ENCODE measurements around the gene PRRX2. TPM values are rescaled to one million over a fixed set of nuclear protein-coding genes. Genes with fewer than 3 reads are reported as not detected.

Gene PRRX2
- total RNA-seq, 1 donor from 2014 or later: 3.1 TPM

DNA sequence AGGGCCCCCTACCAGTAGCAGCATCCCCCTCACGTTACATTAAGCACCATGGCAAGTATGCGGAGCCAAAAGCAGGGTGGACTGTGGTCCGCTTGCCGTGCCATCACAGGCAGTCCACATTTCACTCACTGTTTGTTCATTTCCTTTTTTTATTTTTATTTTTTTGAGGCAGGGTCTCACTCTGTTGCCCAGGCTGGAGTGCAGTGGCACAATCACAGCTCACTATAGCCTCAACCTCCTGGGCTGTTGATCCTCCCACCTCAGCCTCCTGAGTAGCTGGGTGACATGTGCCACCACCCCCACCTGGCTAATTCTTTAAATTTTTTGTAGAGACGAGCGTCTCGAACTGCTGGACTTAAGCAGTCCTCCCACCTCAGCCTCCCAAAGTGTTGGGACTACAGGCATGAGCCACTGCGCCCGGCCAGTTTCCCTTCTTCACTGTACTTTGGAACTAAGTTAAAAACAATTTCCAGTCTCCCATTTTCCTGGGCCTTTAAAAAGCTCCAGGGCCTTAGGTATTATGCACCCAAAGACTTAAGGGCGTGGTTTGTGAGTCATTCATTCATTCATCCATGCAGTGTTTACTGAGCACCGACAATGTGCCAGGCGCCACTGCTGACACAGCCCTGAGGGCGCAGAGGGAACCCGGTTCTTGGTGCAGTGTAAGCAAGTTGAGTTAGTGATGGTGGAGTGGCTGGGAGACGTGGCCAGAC is 19.9 kb downstream of the PRRX2 start:
- no peaks in the 10 kb centered on the region for H3K36me3 ChIP-seq (ENCODE audit: control insufficient read depth in 3 of 3, insufficient read depth in 3 of 3, low read length in 3 of 3)
- no peak overlapping the region for H3K4me3 ChIP-seq (ENCODE audit: low read length in 3 of 3)
- H3K4me1 ChIP-seq (ENCODE audit: control insufficient read depth in 3 of 3, insufficient read depth in 3 of 3, low read length in 3 of 3): no peaks in the 10 kb centered on the region
- no peaks in the 10 kb centered on the region for H3K9me3 ChIP-seq (ENCODE audit: control insufficient read depth in 3 of 3, low read length in 3 of 3)
- H3K27ac ChIP-seq (ENCODE audit: low read depth, low read length): no peak overlapping the region
- peaks cover 0 to 21% (median 16%) of the 10 kb centered on the region in 3 donors for H3K27me3 ChIP-seq (ENCODE audit: control insufficient read depth in 3 of 3, insufficient read depth in 3 of 3, low read length in 3 of 3)
- H3K9ac ChIP-seq (ENCODE audit: low read depth in 1 of 3, low read length in 3 of 3): no peak overlapping the region

DNA sequence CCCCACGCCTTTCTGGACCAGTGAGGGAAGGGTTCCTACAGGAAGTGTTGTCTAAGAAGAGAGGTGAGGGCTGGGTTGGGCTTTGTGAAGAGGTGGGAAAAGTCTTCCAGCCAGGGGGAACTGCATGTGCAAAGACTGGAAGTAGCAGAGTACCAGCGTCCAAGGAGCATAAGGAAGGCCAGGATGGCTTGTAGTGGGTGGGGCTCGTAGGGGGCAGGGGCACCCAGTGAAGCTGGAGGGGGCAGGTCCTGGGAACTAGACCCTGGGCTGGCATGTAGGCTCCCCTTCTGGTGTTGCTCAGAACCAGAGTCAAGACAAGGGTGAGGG is 20.4 kb downstream of the PRRX2 start:
- H3K27me3 ChIP-seq (ENCODE audit: control insufficient read depth in 3 of 3, insufficient read depth in 3 of 3, low read length in 3 of 3): peaks cover 0 to 21% (median 12%) of the 10 kb centered on the region in 3 donors
- no peaks in the 10 kb centered on the region for H3K9me3 ChIP-seq (ENCODE audit: control insufficient read depth in 3 of 3, low read length in 3 of 3)
- no peak overlapping the region for H3K27ac ChIP-seq (ENCODE audit: low read depth, low read length)
- no peaks in the 10 kb centered on the region for H3K4me1 ChIP-seq (ENCODE audit: control insufficient read depth in 3 of 3, insufficient read depth in 3 of 3, low read length in 3 of 3)
- H3K36me3 ChIP-seq (ENCODE audit: control insufficient read depth in 3 of 3, insufficient read depth in 3 of 3, low read length in 3 of 3): no peaks in the 10 kb centered on the region
- H3K4me3 ChIP-seq (ENCODE audit: low read length in 3 of 3): no peak overlapping the region
- H3K9ac ChIP-seq (ENCODE audit: low read depth in 1 of 3, low read length in 3 of 3): no peak overlapping the region

DNA sequence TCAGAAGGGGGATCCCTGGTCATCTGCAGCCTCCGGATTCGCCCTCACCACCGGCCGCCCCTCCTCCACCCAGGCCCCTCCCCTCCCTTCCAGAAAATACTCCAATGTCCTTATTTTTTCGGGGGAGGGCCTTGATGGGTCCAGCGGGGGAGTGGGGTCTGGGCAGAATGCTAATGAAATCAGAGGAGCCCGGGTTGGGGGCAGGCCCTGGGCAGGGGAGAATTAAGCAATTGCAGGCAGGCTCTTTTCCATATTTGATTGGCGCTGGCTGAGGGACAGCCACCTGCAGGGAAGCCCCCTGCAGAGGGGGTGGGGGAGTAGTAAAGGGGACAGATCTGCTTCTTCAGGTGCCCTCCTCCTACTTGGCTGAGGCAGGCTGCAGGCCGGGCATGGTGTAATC is 21.3 kb downstream of the PRRX2 start:
- Histone ChIP-seq H3K36me3 (ENCODE audit: control insufficient read depth in 3 of 3, insufficient read depth in 3 of 3, low read length in 3 of 3) (no peaks in the 10 kb centered on the region), H3K9ac (ENCODE audit: low read depth in 1 of 3, low read length in 3 of 3) (no peak overlapping the region), H3K27me3 (ENCODE audit: control insufficient read depth in 3 of 3, insufficient read depth in 3 of 3, low read length in 3 of 3) (peaks cover 0 to 17% (median 8%) of the 10 kb centered on the region in 3 donors), H3K9me3 (ENCODE audit: control insufficient read depth in 3 of 3, low read length in 3 of 3) (no peaks in the 10 kb centered on the region), H3K27ac (ENCODE audit: low read depth, low read length) (no peak overlapping the region), H3K4me3 (ENCODE audit: low read length in 3 of 3) (no peak overlapping the region), H3K4me1 (ENCODE audit: control insufficient read depth in 3 of 3, insufficient read depth in 3 of 3, low read length in 3 of 3) (no peaks in the 10 kb centered on the region)

DNA sequence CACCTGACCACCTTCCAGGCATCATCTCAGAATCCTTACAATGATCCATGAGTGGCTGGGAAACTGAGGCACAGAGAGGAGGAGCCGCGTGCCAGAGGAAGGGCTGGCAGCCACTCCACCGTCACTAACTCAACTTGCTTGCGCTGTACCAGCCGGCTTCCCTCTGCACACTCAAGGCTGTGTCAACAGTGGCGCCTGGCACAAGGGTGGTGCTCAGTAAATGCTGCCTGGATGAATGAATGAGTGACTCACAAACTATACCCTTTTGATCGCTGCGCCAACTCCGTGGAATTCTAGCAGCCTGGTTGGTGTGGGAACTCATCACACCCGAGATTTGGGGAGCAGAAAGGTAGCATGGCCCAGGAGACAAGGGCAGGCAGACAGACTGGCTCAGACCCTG is 21.9 kb downstream of the PRRX2 start:
- no peak overlapping the region for H3K27ac ChIP-seq (ENCODE audit: low read depth, low read length)
- peaks cover 0 to 11% (median 1%) of the 10 kb centered on the region in 3 donors for H3K27me3 ChIP-seq (ENCODE audit: control insufficient read depth in 3 of 3, insufficient read depth in 3 of 3, low read length in 3 of 3)
- no peak overlapping the region for H3K4me3 ChIP-seq (ENCODE audit: low read length in 3 of 3)
- no peaks in the 10 kb centered on the region for H3K9me3 ChIP-seq (ENCODE audit: control insufficient read depth in 3 of 3, low read length in 3 of 3)
- no peaks in the 10 kb centered on the region for H3K4me1 ChIP-seq (ENCODE audit: control insufficient read depth in 3 of 3, insufficient read depth in 3 of 3, low read length in 3 of 3)
- H3K9ac ChIP-seq (ENCODE audit: low read depth in 1 of 3, low read length in 3 of 3): no peak overlapping the region
- no peaks in the 10 kb centered on the region for H3K36me3 ChIP-seq (ENCODE audit: control insufficient read depth in 3 of 3, insufficient read depth in 3 of 3, low read length in 3 of 3)

DNA sequence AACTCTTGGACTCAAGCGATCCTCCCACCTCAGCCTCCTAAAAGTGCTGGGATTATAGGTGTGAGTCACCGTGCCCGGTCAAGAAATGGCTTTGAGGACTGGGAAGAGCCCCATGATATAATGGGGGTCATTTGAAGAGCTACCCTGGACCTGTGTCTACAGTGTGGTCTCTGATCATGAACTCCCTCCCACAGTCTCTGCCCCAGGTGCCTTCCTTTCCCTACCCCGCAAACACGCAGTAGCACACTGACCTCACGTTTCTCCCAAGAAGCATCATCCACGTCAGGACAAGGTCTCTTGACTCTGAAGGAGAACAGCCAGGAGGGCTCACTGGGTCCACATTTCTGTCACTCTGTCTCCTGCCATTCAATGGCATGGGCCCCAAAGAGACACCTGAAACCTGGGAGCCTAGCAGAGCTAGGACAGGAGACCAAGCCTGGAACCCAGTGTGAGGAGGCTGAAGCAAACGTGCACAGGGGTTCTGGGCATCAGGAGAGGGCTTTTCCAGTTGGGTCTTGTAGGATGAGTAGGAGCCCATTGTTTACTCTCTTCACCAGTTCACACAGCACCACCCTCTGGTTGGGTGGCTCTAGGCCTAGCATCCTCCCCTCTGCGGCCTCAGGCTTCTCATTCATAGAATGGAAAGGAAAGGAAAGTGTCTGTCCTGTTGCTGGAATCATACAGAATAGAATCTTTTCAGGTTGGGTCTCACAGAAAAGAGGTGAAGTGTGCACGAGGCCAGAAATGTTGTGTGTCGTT is 23.0 kb downstream of the PRRX2 start:
- no peak overlapping the region for H3K27ac ChIP-seq (ENCODE audit: low read depth, low read length)
- no peaks in the 10 kb centered on the region for H3K4me1 ChIP-seq (ENCODE audit: control insufficient read depth in 3 of 3, insufficient read depth in 3 of 3, low read length in 3 of 3)
- no peaks in the 10 kb centered on the region for H3K9me3 ChIP-seq (ENCODE audit: control insufficient read depth in 3 of 3, low read length in 3 of 3)
- H3K27me3 ChIP-seq (ENCODE audit: control insufficient read depth in 3 of 3, insufficient read depth in 3 of 3, low read length in 3 of 3): peaks cover 0 to 8% (median 0%) of the 10 kb centered on the region in 3 donors
- H3K4me3 ChIP-seq (ENCODE audit: low read length in 3 of 3): no peak overlapping the region
- H3K36me3 ChIP-seq (ENCODE audit: control insufficient read depth in 3 of 3, insufficient read depth in 3 of 3, low read length in 3 of 3): no peaks in the 10 kb centered on the region
- H3K9ac ChIP-seq (ENCODE audit: low read depth in 1 of 3, low read length in 3 of 3): no peak overlapping the region

DNA sequence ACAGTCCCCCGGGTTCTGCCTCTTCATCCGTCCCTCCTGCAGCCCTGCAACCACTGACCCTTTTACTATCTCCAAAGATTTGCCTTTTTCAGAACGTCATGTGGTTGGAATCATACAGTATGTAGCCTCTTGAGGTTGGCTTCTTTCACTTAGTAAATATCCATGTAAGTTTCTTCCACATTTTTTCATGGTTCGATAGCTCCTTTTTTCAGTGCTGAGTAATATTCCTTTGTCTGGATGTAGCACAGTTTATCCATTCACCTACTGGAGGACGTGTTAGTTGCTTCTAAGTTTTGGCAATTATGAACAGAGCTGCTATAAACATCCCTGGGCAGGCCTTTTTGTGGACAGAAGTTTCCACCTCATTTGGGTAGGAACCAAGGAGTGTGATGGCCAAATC is 27.1 kb downstream of the PRRX2 start:
- no peak overlapping the region for H3K9ac ChIP-seq (ENCODE audit: low read depth in 1 of 3, low read length in 3 of 3)
- no peak overlapping the region for H3K4me3 ChIP-seq (ENCODE audit: low read length in 3 of 3)
- peaks cover 7 to 24% (median 16%) of the 10 kb centered on the region in 3 donors for H3K27me3 ChIP-seq (ENCODE audit: control insufficient read depth in 3 of 3, insufficient read depth in 3 of 3, low read length in 3 of 3)
- H3K4me1 ChIP-seq (ENCODE audit: control insufficient read depth in 3 of 3, insufficient read depth in 3 of 3, low read length in 3 of 3): peaks cover 5 to 6% (median 6%) of the 10 kb centered on the region in 3 donors
- no peak overlapping the region for H3K27ac ChIP-seq (ENCODE audit: low read depth, low read length)
- no peaks in the 10 kb centered on the region for H3K36me3 ChIP-seq (ENCODE audit: control insufficient read depth in 3 of 3, insufficient read depth in 3 of 3, low read length in 3 of 3)
- no peaks in the 10 kb centered on the region for H3K9me3 ChIP-seq (ENCODE audit: control insufficient read depth in 3 of 3, low read length in 3 of 3)

DNA sequence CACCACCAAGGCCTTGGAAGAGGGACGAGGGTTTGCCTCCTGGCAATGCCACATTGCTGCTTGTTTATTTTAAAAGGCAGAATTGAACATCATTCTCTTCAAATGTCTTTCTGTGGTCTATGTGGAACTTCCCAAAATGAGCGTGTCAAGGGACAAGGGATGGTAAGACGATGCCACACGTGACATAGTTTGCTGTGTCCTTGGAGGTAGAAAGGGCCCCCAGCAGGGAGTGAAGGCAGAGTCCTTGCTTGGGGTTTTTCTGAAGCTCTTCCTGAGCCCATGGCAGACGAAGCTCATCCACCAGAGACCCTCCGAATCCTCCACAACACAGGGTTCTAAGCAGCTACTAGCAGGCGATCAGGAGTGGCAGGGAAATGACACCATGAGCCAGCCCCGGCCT is 28.3 kb downstream of the PRRX2 start:
- peaks cover 5 to 8% (median 6%) of the 10 kb centered on the region in 3 donors for H3K4me1 ChIP-seq (ENCODE audit: control insufficient read depth in 3 of 3, insufficient read depth in 3 of 3, low read length in 3 of 3)
- no peak overlapping the region for H3K27ac ChIP-seq (ENCODE audit: low read depth, low read length)

DNA sequence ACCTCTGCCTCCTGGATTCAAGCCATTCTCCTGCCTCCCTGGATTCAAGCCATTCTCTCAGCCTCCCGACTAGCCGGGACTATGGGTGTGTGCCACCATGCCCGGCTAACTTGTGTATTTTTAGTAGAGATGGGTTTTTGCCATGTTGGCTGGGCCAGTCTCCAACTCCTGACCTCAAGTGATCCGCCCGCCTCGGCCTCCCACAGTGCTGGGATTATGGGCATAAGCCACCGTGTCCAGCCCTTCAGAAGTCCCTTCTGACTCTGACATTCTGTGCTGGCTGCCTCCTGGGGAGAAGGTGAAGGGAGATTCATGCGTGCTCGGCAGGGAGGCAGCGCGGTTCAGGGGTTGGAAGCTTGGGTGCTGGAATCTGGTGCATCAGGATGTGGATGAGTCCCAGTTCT is 28.8 kb downstream of the PRRX2 start:
- H3K27ac ChIP-seq (ENCODE audit: low read depth, low read length): no peak overlapping the region

More for the DNA sequence above, 28.3 kb downstream of the PRRX2 start:
- Histone ChIP-seq H3K4me3 (ENCODE audit: low read length in 3 of 3) (no peak overlapping the region), H3K27me3 (ENCODE audit: control insufficient read depth in 3 of 3, insufficient read depth in 3 of 3, low read length in 3 of 3) (peaks cover 13 to 35% (median 22%) of the 10 kb centered on the region in 3 donors), H3K36me3 (ENCODE audit: control insufficient read depth in 3 of 3, insufficient read depth in 3 of 3, low read length in 3 of 3) (no peaks in the 10 kb centered on the region), H3K9ac (ENCODE audit: low read depth in 1 of 3, low read length in 3 of 3) (no peak overlapping the region), H3K9me3 (ENCODE audit: control insufficient read depth in 3 of 3, low read length in 3 of 3) (no peaks in the 10 kb centered on the region)

DNA sequence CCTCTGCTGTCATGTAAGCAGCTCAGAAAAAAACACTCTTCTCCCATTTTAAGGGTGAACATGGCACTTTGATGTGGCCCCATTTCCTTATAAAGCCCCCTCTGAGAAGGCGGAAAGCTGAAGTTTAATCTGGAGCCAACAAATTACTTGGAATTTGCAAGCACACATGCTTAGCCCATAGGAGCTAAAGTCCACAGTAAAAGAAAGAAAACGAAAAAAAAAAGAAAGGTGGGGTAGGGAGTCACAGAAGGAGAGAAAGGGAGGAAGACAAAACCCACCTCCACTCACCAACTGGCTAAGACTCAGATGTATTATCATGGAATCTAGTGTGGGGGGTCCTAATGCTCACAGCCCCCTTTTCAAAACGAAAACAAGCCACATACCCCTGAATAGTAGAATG is 30.4 kb downstream of the PRRX2 start:
- Histone ChIP-seq H3K4me1 (ENCODE audit: control insufficient read depth in 3 of 3, insufficient read depth in 3 of 3, low read length in 3 of 3) (peaks cover 5 to 8% (median 6%) of the 10 kb centered on the region in 3 donors), H3K27me3 (ENCODE audit: control insufficient read depth in 3 of 3, insufficient read depth in 3 of 3, low read length in 3 of 3) (peaks cover 16 to 49% (median 39%) of the 10 kb centered on the region in 3 donors), H3K27ac (ENCODE audit: low read depth, low read length) (no peak overlapping the region), H3K9me3 (ENCODE audit: control insufficient read depth in 3 of 3, low read length in 3 of 3) (no peaks in the 10 kb centered on the region), H3K9ac (ENCODE audit: low read depth in 1 of 3, low read length in 3 of 3) (no peak overlapping the region), H3K4me3 (ENCODE audit: low read length in 3 of 3) (no peak overlapping the region), H3K36me3 (ENCODE audit: control insufficient read depth in 3 of 3, insufficient read depth in 3 of 3, low read length in 3 of 3) (no peaks in the 10 kb centered on the region)

More for the DNA sequence above, 28.8 kb downstream of the PRRX2 start:
- Histone ChIP-seq H3K9ac (ENCODE audit: low read depth in 1 of 3, low read length in 3 of 3) (no peak overlapping the region), H3K36me3 (ENCODE audit: control insufficient read depth in 3 of 3, insufficient read depth in 3 of 3, low read length in 3 of 3) (no peaks in the 10 kb centered on the region), H3K27me3 (ENCODE audit: control insufficient read depth in 3 of 3, insufficient read depth in 3 of 3, low read length in 3 of 3) (peaks cover 14 to 37% (median 25%) of the 10 kb centered on the region in 3 donors), H3K4me1 (ENCODE audit: control insufficient read depth in 3 of 3, insufficient read depth in 3 of 3, low read length in 3 of 3) (peaks cover 5 to 8% (median 6%) of the 10 kb centered on the region in 3 donors), H3K9me3 (ENCODE audit: control insufficient read depth in 3 of 3, low read length in 3 of 3) (no peaks in the 10 kb centered on the region), H3K4me3 (ENCODE audit: low read length in 3 of 3) (no peak overlapping the region)

Measured in skeletal muscle tissue (tissue), 4 donors.